Esophagus squamous epithelium (tissue), 5 donors: Measurements from ENCODE around the gene HORMAD2. TPM values are rescaled to one million over a fixed set of nuclear protein-coding genes. Genes with fewer than 3 reads are reported as not detected.

Experiments used
- DNase-seq: peaks from one replicate; lab custom pipeline; 2025; lab: John Stamatoyannopoulos, UW
- H3K27ac ChIP-seq, 4 donors: fragments of 200-600 bp; sonication (generic); one replicate each; pipeline ENCODE4 v1.5.1; 2016 to 2019; ENCODE audit warnings: mild to moderate bottlenecking in 1 of 4
- H3K27me3 ChIP-seq, 4 donors: fragments of 200-600 bp; sonication (generic); 1 replicate in 3 of 4; 2 replicates in 1 of 4; pipeline versions ENCODE4 v1.5.1 to v1.6.0; 2017 to 2021; ENCODE audit warnings: antibody characterized with exemption in 1 of 4
- H3K36me3 ChIP-seq, 3 donors: fragments of 200-600 bp; sonication (generic); one replicate each; pipeline ENCODE4 v1.5.1; 2016 to 2019
- H3K4me1 ChIP-seq, 3 donors: fragments of 200-600 bp; sonication (generic); one replicate each; pipeline ENCODE4 v1.5.1; 2017 to 2019
- H3K4me3 ChIP-seq, 4 donors: fragments of 200-600 bp; sonication (generic); 1 replicate in 3 of 4; 2 replicates in 1 of 4; pipeline ENCODE4 v1.5.1; 2016 to 2019; ENCODE audit warnings: mild to moderate bottlenecking in 2 of 4, moderate library complexity in 1 of 4
- H3K9me3 ChIP-seq, 3 donors: fragments of 200-600 bp; sonication (generic); one replicate each; pipeline ENCODE4 v1.5.1; 2016 to 2019
- CTCF ChIP-seq, 6 experiments: fragments of 450-650 bp in 4 of 6; fragments of 200-600 bp in 2 of 6; sonication (generic) in 2 of 6; IDR thresholded peaks; one replicate each; pipeline ENCODE4 v1.5.1; 2016 to 2019; ENCODE audit warnings: antibody characterized with exemption in 6 of 6, mild to moderate bottlenecking in 4 of 6, moderate library complexity in 4 of 6
- POLR2A ChIP-seq, 4 donors: fragments of 450-650 bp; IDR thresholded peaks; one replicate each; pipeline ENCODE4 v1.6.1; 2017; ENCODE audit warnings: antibody characterized with exemption in 4 of 4, mild to moderate bottlenecking in 4 of 4, moderate library complexity in 3 of 4
- WGBS, 2 donors: methylation state at CpG; one replicate each; pipeline ENCODE4 v1.1.5; 2018; 5-methylcytosine and 5-hydroxymethylcytosine counted together
- intact Hi-C: fragments of 100-400 bp; cut with DNase I; formaldehyde crosslinking; loops from one replicate; pipeline ENCODE4 v1.15.0; 2022
- total RNA-seq, 4 donors: library from RNA; depleted of rRNA; stranded (reverse); fragments of >200 nt; gene quantifications; one replicate each; pipeline ENCODE4 v1.1.0, GENCODE V29; 2016
- donor health status: DM: yes; HTN: yes; CAD: no.

Gene HORMAD2
- total RNA-seq, 4 donors from 2014 or later = not detected

- DNase-seq = no peak
- H3K4me1 ChIP-seq = no peaks in the 10 kb centered on the region
- H3K9me3 ChIP-seq = no peaks in the 10 kb centered on the region
- H3K27me3 ChIP-seq = no peaks in the 10 kb centered on the region
- no peaks in the 10 kb centered on the region for H3K36me3 ChIP-seq
- TF ChIP-seq CTCF (IDR thresholded peaks at IDR 0.05) (no peak), POLR2A (IDR thresholded peaks at IDR 0.05) (no peak)
- H3K27ac ChIP-seq = no peak overlapping the region
- intact Hi-C loops = no loop called here
- no peak overlapping the region for H3K4me3 ChIP-seq
- 26 to 41% methylated on average over 6 of the region's 6 CpGs for WGBS, 2 donors
These were observed 41.7 kb downstream of the HORMAD2 start for GRCh38 chr22:30121960-30122359.

- no peaks in the 10 kb centered on the region for H3K9me3 ChIP-seq
- no peak for DNase-seq
- no peak overlapping the region for H3K27ac ChIP-seq
- no peaks in the 10 kb centered on the region for H3K27me3 ChIP-seq
- WGBS, 2 donors = 90 to 93% methylated on average over 1 of the region's 1 CpG
- no peak overlapping the region for H3K4me3 ChIP-seq
- intact Hi-C loops = no loop called here
- no peaks in the 10 kb centered on the region for H3K4me1 ChIP-seq
- no peak for TF ChIP-seq CTCF (IDR thresholded peaks at IDR 0.05)
- TF ChIP-seq POLR2A (IDR thresholded peaks at IDR 0.05) = no peak
- H3K36me3 ChIP-seq = no peaks in the 10 kb centered on the region
These were observed 43.2 kb downstream of the HORMAD2 start for GRCh38 chr22:30123463-30123862.

GRCh38 chr22:30127749-30128166 lies 47.5 kb downstream of the HORMAD2 start:
- H3K4me3 ChIP-seq = no peak overlapping the region
- no peak for DNase-seq
- 65 to 74% methylated on average over 1 of the region's 1 CpG for WGBS, 2 donors
- no peaks in the 10 kb centered on the region for H3K4me1 ChIP-seq
- intact Hi-C loops = no loop called here
- H3K36me3 ChIP-seq = no peaks in the 10 kb centered on the region
- no peak overlapping the region for H3K27ac ChIP-seq
- no peaks in the 10 kb centered on the region for H3K9me3 ChIP-seq
- TF ChIP-seq CTCF (IDR thresholded peaks at IDR 0.05) (no peak), POLR2A (IDR thresholded peaks at IDR 0.05) (no peak)
- H3K27me3 ChIP-seq = no peaks in the 10 kb centered on the region

GRCh38 chr22:30128511-30128910 lies 48.2 kb downstream of the HORMAD2 start:
- no peak overlapping the region for H3K4me3 ChIP-seq
- intact Hi-C loops = no loop called here
- H3K27ac ChIP-seq = no peak overlapping the region
- H3K27me3 ChIP-seq = no peaks in the 10 kb centered on the region
- H3K36me3 ChIP-seq = no peaks in the 10 kb centered on the region
- no peak for DNase-seq
- no peak for TF ChIP-seq CTCF (IDR thresholded peaks at IDR 0.05)
- TF ChIP-seq POLR2A (IDR thresholded peaks at IDR 0.05) = no peak
- H3K4me1 ChIP-seq = no peaks in the 10 kb centered on the region
- H3K9me3 ChIP-seq = no peaks in the 10 kb centered on the region
- 74 to 83% methylated on average over 2 of the region's 2 CpGs for WGBS, 2 donors

DNA sequence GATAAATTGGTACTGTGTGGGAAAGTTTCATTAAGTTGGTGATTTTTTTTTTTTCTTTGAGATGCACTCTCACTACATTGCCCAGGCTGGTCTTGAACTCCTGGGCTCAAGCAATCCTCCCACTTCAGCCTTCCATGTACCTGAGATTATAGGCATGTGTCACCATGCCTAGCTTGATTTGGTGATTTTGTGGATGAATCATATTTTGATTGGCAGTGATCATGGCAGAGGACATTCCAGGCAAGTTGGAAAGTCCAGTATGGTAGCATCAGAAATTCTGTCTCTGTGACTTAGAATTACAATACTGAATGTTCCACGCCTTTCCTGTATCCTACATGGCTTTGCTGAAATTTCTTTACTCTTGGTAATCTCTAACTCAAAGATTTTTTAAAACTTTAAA lies 49.4 kb downstream of the HORMAD2 start:
- H3K4me3 ChIP-seq = no peak overlapping the region
- H3K9me3 ChIP-seq = no peaks in the 10 kb centered on the region
- no peaks in the 10 kb centered on the region for H3K27me3 ChIP-seq
- 89 to 100% methylated on average over 1 of the region's 1 CpG for WGBS, 2 donors
- TF ChIP-seq POLR2A (IDR thresholded peaks at IDR 0.05) = no peak
- TF ChIP-seq CTCF (IDR thresholded peaks at IDR 0.05) = no peak
- no peaks in the 10 kb centered on the region for H3K36me3 ChIP-seq
- H3K27ac ChIP-seq = no peak overlapping the region
- DNase-seq = no peak
- no peaks in the 10 kb centered on the region for H3K4me1 ChIP-seq
- intact Hi-C loops = no loop called here
